Measurements from ENCODE around the gene PLPP7. TPM values are rescaled to one million over a fixed set of nuclear protein-coding genes. Genes with fewer than 3 reads are reported as not detected.
A peak's percentile ranks its signal among the peaks of the same experiment; 100 is the strongest.

PLPP7 gene
- polyA plus RNA-seq, 1 donor from 2014 or later = 1.7 TPM

GRCh38 chr9:131274674-131275331 is 14.7 kb upstream of the PLPP7 start:
- Mint-ChIP-seq H3K27me3 (no peaks in the 10 kb centered on the region), H3K4me1 (peaks cover 39 to 43% (median 42%) of the 10 kb centered on the region in 3 donors), H3K27ac (peak overlapping the region; percentile 90 to 100 (median 97)), H3K36me3 (peaks cover 3% of the 10 kb centered on the region), H3K9me3 (no peaks in the 10 kb centered on the region), H3K4me3 (peak overlapping the region; percentile 90 to 100 (median 98))

- Mint-ChIP-seq H3K36me3 (no peaks in the 10 kb centered on the region), H3K27ac (peak overlapping the region; percentile 90 to 100 (median 97)), H3K4me1 (peaks cover 35 to 40% (median 36%) of the 10 kb centered on the region in 3 donors), H3K27me3 (no peaks in the 10 kb centered on the region), H3K9me3 (no peaks in the 10 kb centered on the region), H3K4me3 (peak overlapping the region; percentile 90 to 100 (median 98))
These were observed 14.0 kb upstream of the PLPP7 start for GRCh38 chr9:131275332-131276093.

- H3K9me3 Mint-ChIP-seq = no peaks in the 10 kb centered on the region
- peak within 1 kb of the TSS; percentile 90 to 100 (median 98) for H3K4me3 Mint-ChIP-seq
- H3K27ac Mint-ChIP-seq = peak within 1 kb of the TSS; percentile 90 to 100 (median 97)
- H3K4me1 Mint-ChIP-seq = peaks cover 27 to 33% (median 29%) of the 10 kb centered on the region in 3 donors
- peaks cover 4% of the 10 kb centered on the region for H3K27me3 Mint-ChIP-seq
- no peaks in the 10 kb centered on the region for H3K36me3 Mint-ChIP-seq
These were observed 13.2 kb upstream of the PLPP7 start, which contains the start of gene FAM78A for GRCh38 chr9:131276094-131276888. FAM78A (minus strand) TSS chr9:131276510; CDS start chr9:131276179, 331 bp downstream.

- H3K4me1 Mint-ChIP-seq = peaks cover 24 to 30% (median 24%) of the 10 kb centered on the region in 3 donors
- no peaks in the 10 kb centered on the region for H3K9me3 Mint-ChIP-seq
- peaks cover 4% of the 10 kb centered on the region for H3K27me3 Mint-ChIP-seq
- no peak overlapping the region for H3K27ac Mint-ChIP-seq
- peak overlapping the region in 3 of 4 donors; percentile 47 to 98 (median 70) for H3K4me3 Mint-ChIP-seq
- H3K36me3 Mint-ChIP-seq = no peaks in the 10 kb centered on the region
These were observed 12.6 kb upstream of the PLPP7 start for GRCh38 chr9:131276891-131277286.

- Mint-ChIP-seq H3K27ac (no peak overlapping the region), H3K4me1 (peaks cover 19 to 30% (median 22%) of the 10 kb centered on the region in 3 donors), H3K27me3 (peaks cover 6% of the 10 kb centered on the region)
These were observed 12.1 kb upstream of the PLPP7 start for GRCh38 chr9:131277287-131277909.

GRCh38 chr9:131277910-131278701 is 11.4 kb upstream of the PLPP7 start:
- H3K4me3 Mint-ChIP-seq = peak overlapping the region; percentile 82 to 92 (median 90)
- peaks cover 6% of the 10 kb centered on the region for H3K27me3 Mint-ChIP-seq
- peaks cover 18 to 27% (median 20%) of the 10 kb centered on the region in 3 donors for H3K4me1 Mint-ChIP-seq
- H3K27ac Mint-ChIP-seq = peak overlapping the region; percentile 86 to 92 (median 89)
- no peaks in the 10 kb centered on the region for H3K9me3 Mint-ChIP-seq
- H3K36me3 Mint-ChIP-seq = no peaks in the 10 kb centered on the region

More at GRCh38 chr9:131277287-131277909, 12.1 kb upstream of the PLPP7 start:
- peak overlapping the region in 2 of 4 donors; percentile 47 to 70 for H3K4me3 Mint-ChIP-seq
- H3K9me3 Mint-ChIP-seq = no peaks in the 10 kb centered on the region
- H3K36me3 Mint-ChIP-seq = no peaks in the 10 kb centered on the region

- Mint-ChIP-seq H3K27me3 (peaks cover 6% of the 10 kb centered on the region), H3K36me3 (no peaks in the 10 kb centered on the region), H3K4me1 (peaks cover 12 to 22% (median 17%) of the 10 kb centered on the region in 3 donors), H3K9me3 (no peaks in the 10 kb centered on the region), H3K27ac (peak overlapping the region; percentile 72 to 89 (median 86)), H3K4me3 (peak overlapping the region; percentile 82 to 92 (median 90))
These were observed 10.8 kb upstream of the PLPP7 start for GRCh38 chr9:131278702-131279111.

GRCh38 chr9:131279196-131279862 is 10.2 kb upstream of the PLPP7 start:
- Mint-ChIP-seq H3K9me3 (no peaks in the 10 kb centered on the region), H3K27ac (peak overlapping the region; percentile 59 to 89 (median 72)), H3K4me3 (peak overlapping the region; percentile 41 to 92 (median 90)), H3K36me3 (no peaks in the 10 kb centered on the region), H3K27me3 (peaks cover 6% of the 10 kb centered on the region), H3K4me1 (peaks cover 12 to 18% (median 13%) of the 10 kb centered on the region in 3 donors)

GRCh38 chr9:131279863-131280570 is 9.5 kb upstream of the PLPP7 start:
- no peaks in the 10 kb centered on the region for H3K9me3 Mint-ChIP-seq
- H3K27ac Mint-ChIP-seq = peak overlapping the region in 1 of 3 donors; percentile 89
- H3K27me3 Mint-ChIP-seq = peaks cover 6% of the 10 kb centered on the region
- peaks cover 11 to 18% (median 12%) of the 10 kb centered on the region in 3 donors for H3K4me1 Mint-ChIP-seq
- peak overlapping the region in 1 of 4 donors; percentile 92 for H3K4me3 Mint-ChIP-seq
- H3K36me3 Mint-ChIP-seq = no peaks in the 10 kb centered on the region

- Mint-ChIP-seq H3K27me3 (peaks cover 6% of the 10 kb centered on the region), H3K4me3 (peak overlapping the region in 1 of 4 donors; percentile 12), H3K36me3 (no peaks in the 10 kb centered on the region), H3K4me1 (peaks cover 11 to 18% (median 12%) of the 10 kb centered on the region in 3 donors), H3K9me3 (no peaks in the 10 kb centered on the region), H3K27ac (peak overlapping the region in 1 of 3 donors; percentile 33)
These were observed 8.9 kb upstream of the PLPP7 start for GRCh38 chr9:131280660-131281059.

GRCh38 chr9:131281119-131281965 is 8.2 kb upstream of the PLPP7 start:
- H3K36me3 Mint-ChIP-seq = no peaks in the 10 kb centered on the region
- peak overlapping the region in 1 of 3 donors; percentile 33 for H3K27ac Mint-ChIP-seq
- peak overlapping the region in 2 of 4 donors; percentile 6 to 80 for H3K4me3 Mint-ChIP-seq
- H3K27me3 Mint-ChIP-seq = peaks cover 6% of the 10 kb centered on the region
- peaks cover 9 to 18% (median 11%) of the 10 kb centered on the region in 3 donors for H3K4me1 Mint-ChIP-seq
- no peaks in the 10 kb centered on the region for H3K9me3 Mint-ChIP-seq

- H3K27me3 Mint-ChIP-seq = peaks cover 6% of the 10 kb centered on the region
- peaks cover 7 to 18% (median 12%) of the 10 kb centered on the region in 3 donors for H3K4me1 Mint-ChIP-seq
- no peak overlapping the region for H3K27ac Mint-ChIP-seq
- H3K36me3 Mint-ChIP-seq = no peaks in the 10 kb centered on the region
- peak overlapping the region in 2 of 4 donors; percentile 5 to 80 for H3K4me3 Mint-ChIP-seq
- no peaks in the 10 kb centered on the region for H3K9me3 Mint-ChIP-seq
These were observed 7.3 kb upstream of the PLPP7 start for GRCh38 chr9:131282175-131282574.

Data from IgD-negative memory B cell (primary cell).